WERI-Rb-1 (cell line): ENCODE data around the gene LRP1B.

Source experiments
- DNase-seq: peaks from one replicate; pipeline ENCODE4 v3.0.0-alpha.2; 2020
- H3K27ac ChIP-seq: fragments of 250-450 bp; sonication (Bioruptor Pico); 2 replicates; pipeline ENCODE4 v1.5.1; 2020; ENCODE audit warnings: mild to moderate bottlenecking, moderate library complexity
- H3K27me3 ChIP-seq: fragments of 250-450 bp; sonication (Bioruptor Pico); 2 replicates; pipeline ENCODE4 v1.5.1; 2021; ENCODE audit warnings: mild to moderate bottlenecking, low read depth, moderate library complexity; ENCODE audit not compliant: insufficient read depth, severe bottlenecking
- H3K36me3 ChIP-seq: fragments of 250-450 bp; sonication (Bioruptor Pico); 2 replicates; pipeline ENCODE4 v1.5.1; 2020; ENCODE audit warnings: mild to moderate bottlenecking, moderate library complexity
- H3K4me3 ChIP-seq: 2 replicates; pipeline ENCODE4 v1.5.1; 2011; ENCODE audit warnings: low read depth, mild to moderate bottlenecking, control low read depth, low read length
- H3K9me3 ChIP-seq: fragments of 250-450 bp; sonication (Bioruptor Pico); 2 replicates; pipeline ENCODE4 v1.5.1; 2021; ENCODE audit warnings: mild to moderate bottlenecking, moderate library complexity; ENCODE audit not compliant: severe bottlenecking
- TF ChIP-seq, protein P1 (sequence below): IDR thresholded peaks from 2 replicates; pipeline ENCODE4 v1.5.1; 2011; ENCODE audit warnings: low read depth, mild to moderate bottlenecking, control low read depth, inconsistent platforms, low read length

Gene LRP1B

DNA sequence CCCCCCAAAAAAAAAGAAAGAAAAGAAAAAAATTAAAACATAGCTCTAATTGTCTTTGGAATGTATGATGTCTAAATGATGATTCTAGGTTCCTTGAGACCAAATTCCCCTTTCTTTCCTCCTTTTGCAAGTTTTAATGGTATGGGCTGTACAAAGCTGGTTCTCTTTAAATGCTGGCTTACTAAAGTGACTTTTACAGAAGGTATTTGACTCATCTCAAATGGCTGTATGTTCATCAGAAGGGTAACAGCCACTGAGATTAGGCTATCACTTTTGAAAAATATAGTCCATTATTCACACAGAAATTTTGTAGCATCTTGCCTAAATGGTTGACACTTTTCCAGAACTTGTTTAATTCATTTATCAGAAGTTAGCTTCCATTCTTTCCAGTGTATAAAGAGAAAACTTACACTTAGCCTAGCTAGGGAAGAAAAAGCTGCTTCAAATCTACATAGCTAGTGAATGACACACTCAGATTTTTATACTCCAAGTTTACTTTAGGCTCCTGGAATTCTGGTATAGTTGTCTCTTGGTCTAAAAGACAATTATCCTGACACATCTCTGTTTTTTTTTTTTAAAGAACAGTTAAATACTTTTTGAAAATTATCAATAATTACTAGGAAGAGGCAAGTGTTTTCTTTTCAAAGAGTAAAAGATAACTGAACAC, 622.6 kb downstream of the LRP1B start:
- no peaks in the 10 kb centered on the region for H3K27me3 ChIP-seq
- TF ChIP-seq, protein P1, sequence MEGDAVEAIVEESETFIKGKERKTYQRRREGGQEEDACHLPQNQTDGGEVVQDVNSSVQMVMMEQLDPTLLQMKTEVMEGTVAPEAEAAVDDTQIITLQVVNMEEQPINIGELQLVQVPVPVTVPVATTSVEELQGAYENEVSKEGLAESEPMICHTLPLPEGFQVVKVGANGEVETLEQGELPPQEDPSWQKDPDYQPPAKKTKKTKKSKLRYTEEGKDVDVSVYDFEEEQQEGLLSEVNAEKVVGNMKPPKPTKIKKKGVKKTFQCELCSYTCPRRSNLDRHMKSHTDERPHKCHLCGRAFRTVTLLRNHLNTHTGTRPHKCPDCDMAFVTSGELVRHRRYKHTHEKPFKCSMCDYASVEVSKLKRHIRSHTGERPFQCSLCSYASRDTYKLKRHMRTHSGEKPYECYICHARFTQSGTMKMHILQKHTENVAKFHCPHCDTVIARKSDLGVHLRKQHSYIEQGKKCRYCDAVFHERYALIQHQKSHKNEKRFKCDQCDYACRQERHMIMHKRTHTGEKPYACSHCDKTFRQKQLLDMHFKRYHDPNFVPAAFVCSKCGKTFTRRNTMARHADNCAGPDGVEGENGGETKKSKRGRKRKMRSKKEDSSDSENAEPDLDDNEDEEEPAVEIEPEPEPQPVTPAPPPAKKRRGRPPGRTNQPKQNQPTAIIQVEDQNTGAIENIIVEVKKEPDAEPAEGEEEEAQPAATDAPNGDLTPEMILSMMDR, result no peak
- H3K9me3 ChIP-seq, result no peaks in the 10 kb centered on the region
- no peak overlapping the region for H3K4me3 ChIP-seq
- no peaks in the 10 kb centered on the region for H3K36me3 ChIP-seq
- H3K27ac ChIP-seq, result no peak overlapping the region
- DNase-seq, result no peak

- no peak overlapping the region for H3K27ac ChIP-seq
- no peaks in the 10 kb centered on the region for H3K9me3 ChIP-seq
- DNase-seq, result no peak
- no peaks in the 10 kb centered on the region for H3K27me3 ChIP-seq
- H3K36me3 ChIP-seq, result no peaks in the 10 kb centered on the region
- TF ChIP-seq, protein P1, result no peak
- H3K4me3 ChIP-seq, result no peak overlapping the region
These were observed 624.7 kb downstream of the LRP1B start for GRCh38 chr2:141506135-141506534.

- Histone ChIP-seq H3K27ac (no peak overlapping the region), H3K4me3 (no peak overlapping the region), H3K27me3 (no peaks in the 10 kb centered on the region), H3K36me3 (no peaks in the 10 kb centered on the region), H3K9me3 (no peaks in the 10 kb centered on the region)
- TF ChIP-seq, protein P1, result no peak
- DNase-seq, result no peak
These were observed 629.1 kb downstream of the LRP1B start for GRCh38 chr2:141501752-141502151.

- no peak for DNase-seq
- Histone ChIP-seq H3K9me3 (no peaks in the 10 kb centered on the region), H3K36me3 (no peaks in the 10 kb centered on the region), H3K27ac (no peak overlapping the region), H3K27me3 (no peaks in the 10 kb centered on the region), H3K4me3 (no peak overlapping the region)
- TF ChIP-seq, protein P1, result no peak
These were observed 631.7 kb downstream of the LRP1B start for GRCh38 chr2:141499123-141499522.

DNA sequence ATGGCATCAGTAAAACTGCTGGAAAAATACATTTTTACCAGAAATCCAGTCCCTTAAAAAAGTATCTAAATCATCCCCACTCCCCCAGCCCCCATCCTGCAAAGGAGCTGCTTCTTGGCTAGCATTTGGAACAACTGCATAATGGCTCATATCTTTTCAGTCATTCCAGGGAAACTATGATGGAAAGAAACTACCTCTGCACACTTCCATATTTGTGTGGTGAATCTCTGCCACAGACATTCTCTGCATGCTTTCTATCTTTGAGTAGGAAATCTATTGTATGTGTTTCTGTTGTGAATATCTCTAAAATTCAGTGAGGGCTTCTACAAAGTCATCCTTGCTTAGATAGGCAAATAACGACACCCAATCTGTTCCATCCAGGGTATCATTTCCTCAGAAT, 632.3 kb downstream of the LRP1B start:
- no peak overlapping the region for H3K4me3 ChIP-seq
- no peak for DNase-seq
- TF ChIP-seq, protein P1, result no peak
- no peaks in the 10 kb centered on the region for H3K27me3 ChIP-seq
- no peaks in the 10 kb centered on the region for H3K36me3 ChIP-seq
- no peak overlapping the region for H3K27ac ChIP-seq
- no peaks in the 10 kb centered on the region for H3K9me3 ChIP-seq

DNA sequence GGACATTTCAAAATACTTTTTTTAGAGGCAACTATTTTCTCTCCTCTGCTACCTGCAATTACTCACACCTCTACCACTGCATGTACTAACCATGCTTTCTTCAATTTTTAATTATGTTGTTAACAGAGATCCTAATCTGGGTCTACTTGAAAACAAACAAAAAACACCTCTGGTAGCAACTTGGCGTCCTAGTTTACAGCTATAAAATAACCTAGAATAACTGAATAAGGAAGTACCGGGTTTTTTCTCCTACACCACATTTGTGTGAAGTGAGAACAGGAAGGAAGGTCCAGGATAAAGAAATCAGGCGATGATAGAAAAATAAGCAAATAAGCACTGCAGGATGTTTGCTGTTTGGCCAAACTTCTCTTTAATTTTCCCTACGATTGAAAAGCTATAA, 633.5 kb downstream of the LRP1B start:
- DNase-seq, result no peak
- Histone ChIP-seq H3K36me3 (no peaks in the 10 kb centered on the region), H3K4me3 (no peak overlapping the region), H3K27me3 (no peaks in the 10 kb centered on the region), H3K27ac (no peak overlapping the region), H3K9me3 (no peaks in the 10 kb centered on the region)
- TF ChIP-seq, protein P1, result no peak
